ENCODE results near the gene CASD1. TPM values are rescaled to one million over a fixed set of nuclear protein-coding genes. Genes with fewer than 3 reads are reported as not detected.

The CASD1 gene
- total RNA-seq, 4 donors from 2014 or later, result 8.5 to 72.6 (median 25.0) TPM

- DNase-seq, result no peak
- intact Hi-C loops (cut with DNase I; ENCODE audit: low total_unique reads), result no loop called here
These were observed 16.3 kb downstream of the CASD1 start for GRCh38 chr7:94525923-94526322.

GRCh38 chr7:94529516-94529915 lies 19.9 kb downstream of the CASD1 start:
- Histone ChIP-seq H3K4me1 (no peaks in the 10 kb centered on the region), H3K27me3 (no peaks in the 10 kb centered on the region), H3K4me3 (no peak overlapping the region), H3K27ac (no peak overlapping the region), H3K9me3 (no peaks in the 10 kb centered on the region), H3K36me3 (no peaks in the 10 kb centered on the region)
- no peak for TF ChIP-seq POLR2A (IDR thresholded peaks at IDR 0.05)
- no peak for TF ChIP-seq CTCF (IDR thresholded peaks at IDR 0.05)
- intact Hi-C loops (cut with DNase I; ENCODE audit: low total_unique reads), result no loop called here
- DNase-seq, result no peak

More at GRCh38 chr7:94525923-94526322, 16.3 kb downstream of the CASD1 start:
- Histone ChIP-seq H3K4me1 (no peaks in the 10 kb centered on the region), H3K27ac (no peak overlapping the region), H3K9me3 (no peaks in the 10 kb centered on the region), H3K27me3 (no peaks in the 10 kb centered on the region), H3K36me3 (no peaks in the 10 kb centered on the region), H3K4me3 (no peak overlapping the region)
- TF ChIP-seq POLR2A (IDR thresholded peaks at IDR 0.05) (no peak), CTCF (IDR thresholded peaks at IDR 0.05) (no peak)

- H3K36me3 ChIP-seq, result no peaks in the 10 kb centered on the region
- DNase-seq, result no peak
- H3K4me3 ChIP-seq, result no peak overlapping the region
- no peaks in the 10 kb centered on the region for H3K4me1 ChIP-seq
- H3K27me3 ChIP-seq, result no peaks in the 10 kb centered on the region
- no peak for TF ChIP-seq POLR2A (IDR thresholded peaks at IDR 0.05)
- no peak for TF ChIP-seq CTCF (IDR thresholded peaks at IDR 0.05)
- H3K27ac ChIP-seq, result no peak overlapping the region
- no peaks in the 10 kb centered on the region for H3K9me3 ChIP-seq
- intact Hi-C loops (cut with DNase I; ENCODE audit: low total_unique reads), result no loop called here
These were observed 20.5 kb downstream of the CASD1 start for GRCh38 chr7:94530109-94530508.

- no peak for DNase-seq
- H3K27ac ChIP-seq, result no peak overlapping the region
- H3K9me3 ChIP-seq, result no peaks in the 10 kb centered on the region
- H3K27me3 ChIP-seq, result no peaks in the 10 kb centered on the region
- no peak for TF ChIP-seq POLR2A (IDR thresholded peaks at IDR 0.05)
- TF ChIP-seq CTCF (IDR thresholded peaks at IDR 0.05), result no peak
- intact Hi-C loops (cut with DNase I; ENCODE audit: low total_unique reads), result no loop called here
- no peak overlapping the region for H3K4me3 ChIP-seq
- H3K4me1 ChIP-seq, result no peaks in the 10 kb centered on the region
- H3K36me3 ChIP-seq, result no peaks in the 10 kb centered on the region
These were observed 23.1 kb downstream of the CASD1 start for GRCh38 chr7:94532676-94533075.

GRCh38 chr7:94540428-94540827 lies 30.8 kb downstream of the CASD1 start:
- TF ChIP-seq CTCF (IDR thresholded peaks at IDR 0.05) (no peak), POLR2A (IDR thresholded peaks at IDR 0.05) (no peak)
- DNase-seq, result no peak
- intact Hi-C loops (cut with DNase I; ENCODE audit: low total_unique reads), result no loop called here
- H3K9me3 ChIP-seq, result no peaks in the 10 kb centered on the region
- no peak overlapping the region for H3K4me3 ChIP-seq
- no peak overlapping the region for H3K27ac ChIP-seq
- H3K36me3 ChIP-seq, result no peaks in the 10 kb centered on the region
- no peaks in the 10 kb centered on the region for H3K27me3 ChIP-seq
- H3K4me1 ChIP-seq, result no peaks in the 10 kb centered on the region
